DND-41 (cell line): ENCODE results near the gene PSD.

Experiments used
- ATAC-seq: fragments of 200-7000 bp; cut with Tn5 transposase; 3 replicates; pipeline ENCODE4 v1.9.1; 2021; ENCODE audit warnings: low read depth; ENCODE audit not compliant: insufficient read depth
- DNase-seq: peaks from one replicate; pipeline ENCODE4 v3.0.0-alpha.2; 2020
- H2AFZ ChIP-seq: 2 replicates; pipeline ENCODE4 v1.6.0; 2012; ENCODE audit warnings: low read depth, low read length
- H3K27ac ChIP-seq: 2 replicates; pipeline ENCODE4 v1.5.1; 2012; ENCODE audit warnings: low read length, inconsistent platforms
- H3K27me3 ChIP-seq: fragments of 200-600 bp; sonication (generic); 2 replicates; pipeline ENCODE4 v1.6.0; 2012; ENCODE audit warnings: low read length, mild to moderate bottlenecking, inconsistent platforms; ENCODE audit not compliant: insufficient read depth, poor library complexity
- H3K36me3 ChIP-seq: 2 replicates; pipeline ENCODE4 v1.5.1; 2012; ENCODE audit warnings: low read length, inconsistent platforms; ENCODE audit not compliant: insufficient read depth
- H3K4me1 ChIP-seq: 2 replicates; pipeline ENCODE4 v1.5.1; 2012; ENCODE audit warnings: mild to moderate bottlenecking, low read length; ENCODE audit not compliant: insufficient read depth
- H3K4me2 ChIP-seq: 2 replicates; pipeline ENCODE4 v1.6.0; 2012; ENCODE audit warnings: mild to moderate bottlenecking, moderate library complexity, low read length, inconsistent platforms; ENCODE audit not compliant: insufficient read depth
- H3K4me3 ChIP-seq, 2 experiments: fragments of 200-600 bp in 1 of 2; shearing (Covaris generic) in 1 of 2; 2 replicates each; pipeline ENCODE4 v1.5.1; 2012 to 2016; ENCODE audit warnings: inconsistent platforms in 2 of 2, low read length in 2 of 2, mild to moderate bottlenecking in 2 of 2, low read depth in 1 of 2, moderate library complexity in 1 of 2
- H3K79me2 ChIP-seq: 2 replicates; pipeline ENCODE4 v1.6.0; 2012; ENCODE audit warnings: low read length, inconsistent platforms; ENCODE audit not compliant: insufficient read depth
- H3K9ac ChIP-seq: 2 replicates; pipeline ENCODE4 v1.6.0; 2012; ENCODE audit warnings: low read depth, mild to moderate bottlenecking, inconsistent platforms, low read length, moderate library complexity
- H3K9me3 ChIP-seq: 2 replicates; pipeline ENCODE4 v1.5.1; 2012; ENCODE audit warnings: low read length, moderate library complexity, mild to moderate bottlenecking, inconsistent platforms; ENCODE audit not compliant: insufficient read depth, severe bottlenecking
- H4K20me1 ChIP-seq: 2 replicates; pipeline ENCODE4 v1.6.0; 2012; ENCODE audit warnings: low read length; ENCODE audit not compliant: insufficient read depth
- CTCF ChIP-seq: IDR thresholded peaks from 2 replicates; pipeline ENCODE4 v1.5.1; 2012; ENCODE audit warnings: borderline replicate concordance, low read length, moderate library complexity, mild to moderate bottlenecking; ENCODE audit not compliant: poor library complexity, severe bottlenecking; ENCODE audit errors: extremely low read depth
- EZH2 ChIP-seq: IDR thresholded peaks from 3 replicates; pipeline ENCODE4 v1.6.1; 2012; ENCODE audit warnings: borderline replicate concordance, low read depth, mild to moderate bottlenecking, moderate library complexity, low read length, inconsistent platforms; ENCODE audit not compliant: severe bottlenecking

Gene PSD

GRCh38 chr10:102438374-102438773 lies 19.8 kb upstream of the PSD start:
- H3K4me3 ChIP-seq = no peak overlapping the region
- H3K4me1 ChIP-seq = peaks cover 33% of the 10 kb centered on the region
- ATAC-seq (no peak), DNase-seq (no peak)
- no peaks in the 10 kb centered on the region for H3K27me3 ChIP-seq
- H3K9ac ChIP-seq = no peak overlapping the region
- H3K36me3 ChIP-seq = no peaks in the 10 kb centered on the region
- H3K4me2 ChIP-seq = no peak overlapping the region
- no peak overlapping the region for H3K27ac ChIP-seq
- no peak overlapping the region for H2AFZ ChIP-seq
- TF ChIP-seq EZH2 (no peak), CTCF (no peak)
- H3K79me2 ChIP-seq = peaks cover 6% of the 10 kb centered on the region
- no peaks in the 10 kb centered on the region for H4K20me1 ChIP-seq
- H3K9me3 ChIP-seq = no peaks in the 10 kb centered on the region

GRCh38 chr10:102437515-102437914 lies 18.9 kb upstream of the PSD start:
- ATAC-seq (no peak), DNase-seq (no peak)
- Histone ChIP-seq H2AFZ (no peak overlapping the region), H3K27me3 (no peaks in the 10 kb centered on the region), H3K79me2 (peaks cover 6% of the 10 kb centered on the region), H3K4me1 (peaks cover 42% of the 10 kb centered on the region), H3K4me3 (no peak overlapping the region), H3K9ac (no peak overlapping the region), H3K36me3 (no peaks in the 10 kb centered on the region), H4K20me1 (no peaks in the 10 kb centered on the region), H3K27ac (no peak overlapping the region), H3K4me2 (no peak overlapping the region), H3K9me3 (no peaks in the 10 kb centered on the region)
- TF ChIP-seq EZH2 (no peak), CTCF (no peak)

- ATAC-seq = no peak
- Histone ChIP-seq H3K9ac (peak overlapping the region; percentile 56), H3K4me3 (peak overlapping the region; percentile 26 to 60; a peak in 3 of 4 replicates)
Observed at GRCh38 chr10:102436312-102436711, 17.7 kb upstream of the PSD start.

GRCh38 chr10:102435529-102436233 lies 17.1 kb upstream of the PSD start:
- no peaks in the 10 kb centered on the region for H4K20me1 ChIP-seq
- H3K27me3 ChIP-seq = no peaks in the 10 kb centered on the region
- H3K27ac ChIP-seq = peak overlapping the region; percentile 82
- H3K9me3 ChIP-seq = no peaks in the 10 kb centered on the region
- peaks cover 23% of the 10 kb centered on the region for H3K79me2 ChIP-seq
- peaks cover 53% of the 10 kb centered on the region for H3K4me1 ChIP-seq
- peak overlapping the region; percentile 80 for H2AFZ ChIP-seq
- peak overlapping the region; percentile 56 for H3K9ac ChIP-seq
- H3K36me3 ChIP-seq = peaks cover 2% of the 10 kb centered on the region
- ATAC-seq = peak; percentile 51
- peak overlapping the region; percentile 26 to 60; a peak in 3 of 4 replicates for H3K4me3 ChIP-seq
- no peak for TF ChIP-seq EZH2
- TF ChIP-seq CTCF = no peak
- DNase-seq = peak; percentile 77
- peak overlapping the region; percentile 77 for H3K4me2 ChIP-seq

More at GRCh38 chr10:102436312-102436711, 17.7 kb upstream of the PSD start:
- peak overlapping the region; percentile 77 for H3K4me2 ChIP-seq
- TF ChIP-seq EZH2 = no peak
- peak overlapping the region; percentile 65 for H3K27ac ChIP-seq
- peaks cover 16% of the 10 kb centered on the region for H3K79me2 ChIP-seq
- H3K4me1 ChIP-seq = peaks cover 49% of the 10 kb centered on the region
- no peaks in the 10 kb centered on the region for H4K20me1 ChIP-seq
- no peak for DNase-seq
- H2AFZ ChIP-seq = peak overlapping the region; percentile 80
- H3K36me3 ChIP-seq = no peaks in the 10 kb centered on the region; the same call in 1 of the 2 replicates
- H3K9me3 ChIP-seq = no peaks in the 10 kb centered on the region
- no peaks in the 10 kb centered on the region for H3K27me3 ChIP-seq
